ENCODE measurements around the gene UACA. TPM values are rescaled to one million over a fixed set of nuclear protein-coding genes. Genes with fewer than 3 reads are reported as not detected.

Gene UACA
- total and polyA plus RNA-seq, 2 experiments from 2014 or later, result 127 to 155 TPM

- Histone ChIP-seq H3K36me3 (no peaks in the 10 kb centered on the region), H3K4me1 (ENCODE audit: low read depth) (peaks cover 24% of the 10 kb centered on the region), H3K4me3 (no peak overlapping the region), H3K9me3 (ENCODE audit: low read depth) (no peaks in the 10 kb centered on the region), H3K27ac (no peak overlapping the region), H3K27me3 (no peaks in the 10 kb centered on the region)
- no peak for TF ChIP-seq CTCF (IDR thresholded peaks at IDR 0.05; ENCODE audit: low read depth, low read length)
- DNase-seq (ENCODE audit: low read depth in 1 of 2, low spot score in 1 of 2), result no peak
Measured at GRCh38 chr15:70712271-70712670, 51.1 kb downstream of the UACA start.

- Histone ChIP-seq H3K36me3 (no peaks in the 10 kb centered on the region), H3K9me3 (ENCODE audit: low read depth) (no peaks in the 10 kb centered on the region), H3K27me3 (no peaks in the 10 kb centered on the region), H3K4me3 (no peak overlapping the region), H3K4me1 (ENCODE audit: low read depth) (peaks cover 24% of the 10 kb centered on the region), H3K27ac (no peak overlapping the region)
- TF ChIP-seq CTCF (IDR thresholded peaks at IDR 0.05; ENCODE audit: low read depth, low read length), result no peak
- no peak for DNase-seq (ENCODE audit: low read depth in 1 of 2, low spot score in 1 of 2)
Measured at GRCh38 chr15:70710714-70711113, 52.6 kb downstream of the UACA start.

- H3K9me3 ChIP-seq (ENCODE audit: low read depth), result no peaks in the 10 kb centered on the region
- H3K36me3 ChIP-seq, result no peaks in the 10 kb centered on the region
- no peak for DNase-seq (ENCODE audit: low read depth in 1 of 2, low spot score in 1 of 2)
- no peak overlapping the region for H3K4me3 ChIP-seq
- H3K27ac ChIP-seq, result peak overlapping the region; percentile 16
- no peak for TF ChIP-seq CTCF (IDR thresholded peaks at IDR 0.05; ENCODE audit: low read depth, low read length)
- H3K4me1 ChIP-seq (ENCODE audit: low read depth), result peaks cover 7% of the 10 kb centered on the region
- no peaks in the 10 kb centered on the region for H3K27me3 ChIP-seq
Measured at GRCh38 chr15:70708839-70709238, 54.5 kb downstream of the UACA start.

DNA sequence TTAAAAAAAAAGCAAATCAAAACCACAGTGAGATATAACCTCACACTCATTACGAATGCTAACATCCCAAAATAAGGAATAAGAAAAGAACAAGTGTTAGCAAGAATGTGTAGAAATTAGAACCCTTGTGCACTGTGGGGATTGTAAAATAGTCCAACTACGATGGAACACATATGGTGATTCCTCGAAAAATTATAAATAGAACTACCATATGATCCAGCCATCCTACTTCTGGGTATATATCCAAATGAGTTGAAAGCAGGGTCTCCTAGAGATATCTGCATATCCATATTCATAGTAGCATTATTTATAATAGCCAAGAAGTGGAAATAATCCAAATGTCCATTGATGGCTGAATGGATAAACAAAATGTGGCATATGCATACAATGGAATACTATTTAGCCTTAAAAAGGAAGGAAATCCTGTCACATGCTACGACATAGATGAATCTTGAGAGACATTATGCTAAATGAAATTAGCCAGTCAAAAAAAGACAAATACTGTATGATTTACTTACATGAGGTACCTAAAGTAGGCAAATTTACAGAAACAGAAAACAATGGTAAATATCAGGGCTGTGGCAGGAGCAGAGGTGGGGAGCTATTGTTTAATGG is 55.6 kb downstream of the UACA start:
- Histone ChIP-seq H3K4me3 (no peak overlapping the region), H3K9me3 (ENCODE audit: low read depth) (no peaks in the 10 kb centered on the region), H3K36me3 (no peaks in the 10 kb centered on the region), H3K27ac (no peak overlapping the region), H3K4me1 (ENCODE audit: low read depth) (peaks cover 11% of the 10 kb centered on the region), H3K27me3 (no peaks in the 10 kb centered on the region)
- no peak for DNase-seq (ENCODE audit: low read depth in 1 of 2, low spot score in 1 of 2)
- TF ChIP-seq CTCF (IDR thresholded peaks at IDR 0.05; ENCODE audit: low read depth, low read length), result no peak

- H3K4me1 ChIP-seq (ENCODE audit: low read depth), result peaks cover 41% of the 10 kb centered on the region
- TF ChIP-seq CTCF (IDR thresholded peaks at IDR 0.05; ENCODE audit: low read depth, low read length), result no peak
Measured at GRCh38 chr15:70704731-70705130, 58.6 kb downstream of the UACA start.

More at GRCh38 chr15:70704731-70705130, 58.6 kb downstream of the UACA start:
- Histone ChIP-seq H3K36me3 (no peaks in the 10 kb centered on the region), H3K27ac (peak overlapping the region; percentile 56), H3K27me3 (no peaks in the 10 kb centered on the region), H3K4me3 (no peak overlapping the region), H3K9me3 (ENCODE audit: low read depth) (no peaks in the 10 kb centered on the region)
- DNase-seq (ENCODE audit: low read depth in 1 of 2, low spot score in 1 of 2), result no peak
